Heart left ventricle (tissue), 13 donors: ENCODE results near the gene CAT.

ENCODE experiments used
- POLR2A ChIP-seq, 2 donors: fragments of 450-650 bp; IDR thresholded peaks; one replicate each; pipeline ENCODE4 v1.6.1; 2017; ENCODE audit warnings: antibody characterized with exemption in 2 of 2, mild to moderate bottlenecking in 2 of 2, moderate library complexity in 2 of 2
- TF ChIP-seq, protein P1 (sequence below), 12 donors: fragments of 200-600 bp; sonication (generic) in 4 of 12; IDR thresholded peaks; one replicate each; pipeline versions ENCODE4 v1.5.0 to v1.8.0; 2018 to 2022; ENCODE audit warnings: antibody characterized with exemption in 12 of 12, mild to moderate bottlenecking in 5 of 12
- donor health status: ischemic (EF 13 %, LVEDD 7.1; RV severe dilation, severe dysfunction).
- donor health status: DM: no; HTN: yes; CAD: no.
- donor health status: DM: no; HTN: no; CAD: no.
- donor health status: ischemic (EF 25% LVEDD 6.9; RV normal size, moderate dysfunction).
- donor health status: ischemic (EF 25% LVEDD 5.7; RV mildly dilated, moderate dysfunction).
- donor health status: ischemic (EF 35%, LVEDD 5.7; RV mildly dilated, moderate dysfunction).
- donor health status: nonischemic (EF 11% LVEDD 7.7; RV severe dilation, severe dysfunction).
- donor health status: DM: yes; HTN: yes; CAD: no.
- donor health status: PGD.
- donor health status: ischemic (EF 29% LVEDD 5.4; RV normal size, mild dysfunction).
- donor health status: nonischemic (EF 23%, LVEDD 6.1; RV moderate dilation, normal function).

DNA sequence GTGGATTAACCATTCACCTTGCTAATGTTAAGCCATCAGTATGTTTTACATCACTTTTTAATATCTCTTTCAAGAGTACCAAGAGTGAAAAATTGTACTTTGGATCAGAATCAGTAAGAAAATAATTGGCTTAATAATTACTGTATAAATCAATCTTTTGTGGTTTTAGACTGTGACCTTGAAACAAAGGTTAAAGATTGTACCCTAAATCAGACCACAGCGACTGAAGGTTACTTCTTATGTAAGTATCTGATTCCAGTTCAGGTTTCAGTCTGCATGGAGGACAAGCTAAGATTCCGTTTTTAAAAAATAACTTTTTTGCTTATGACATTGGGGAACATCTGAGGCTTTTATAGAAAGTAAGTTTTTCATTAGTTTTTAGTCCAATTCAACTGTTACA lies 18.9 kb downstream of the CAT start:
- TF ChIP-seq, protein P1, sequence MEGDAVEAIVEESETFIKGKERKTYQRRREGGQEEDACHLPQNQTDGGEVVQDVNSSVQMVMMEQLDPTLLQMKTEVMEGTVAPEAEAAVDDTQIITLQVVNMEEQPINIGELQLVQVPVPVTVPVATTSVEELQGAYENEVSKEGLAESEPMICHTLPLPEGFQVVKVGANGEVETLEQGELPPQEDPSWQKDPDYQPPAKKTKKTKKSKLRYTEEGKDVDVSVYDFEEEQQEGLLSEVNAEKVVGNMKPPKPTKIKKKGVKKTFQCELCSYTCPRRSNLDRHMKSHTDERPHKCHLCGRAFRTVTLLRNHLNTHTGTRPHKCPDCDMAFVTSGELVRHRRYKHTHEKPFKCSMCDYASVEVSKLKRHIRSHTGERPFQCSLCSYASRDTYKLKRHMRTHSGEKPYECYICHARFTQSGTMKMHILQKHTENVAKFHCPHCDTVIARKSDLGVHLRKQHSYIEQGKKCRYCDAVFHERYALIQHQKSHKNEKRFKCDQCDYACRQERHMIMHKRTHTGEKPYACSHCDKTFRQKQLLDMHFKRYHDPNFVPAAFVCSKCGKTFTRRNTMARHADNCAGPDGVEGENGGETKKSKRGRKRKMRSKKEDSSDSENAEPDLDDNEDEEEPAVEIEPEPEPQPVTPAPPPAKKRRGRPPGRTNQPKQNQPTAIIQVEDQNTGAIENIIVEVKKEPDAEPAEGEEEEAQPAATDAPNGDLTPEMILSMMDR (IDR thresholded peaks at IDR 0.05): no peak
- no peak for TF ChIP-seq POLR2A (IDR thresholded peaks at IDR 0.05)
